Transverse colon (tissue), 3 donors: ENCODE data around the gene GLUD1.
"Not testable (repeated sequence)": the region's sequence is repeated elsewhere in the genome, so short reads cannot be mapped to it uniquely, and the experiment has no call there.

Experiments used
- CTCF ChIP-seq, 5 experiments: fragments of 200-600 bp in 3 of 5; fragments of 450-650 bp in 2 of 5; sonication (generic) in 3 of 5; IDR thresholded peaks; 1 replicate in 2 of 5; 2 replicates in 3 of 5; pipeline ENCODE4 v1.5.1; 2016 to 2017; ENCODE audit warnings: antibody characterized with exemption in 5 of 5, inconsistent platforms in 3 of 5, mild to moderate bottlenecking in 2 of 5, moderate library complexity in 1 of 5
- POLR2A ChIP-seq: fragments of 450-650 bp; IDR thresholded peaks from one replicate; pipeline ENCODE4 v1.6.1; 2016; ENCODE audit warnings: antibody characterized with exemption, mild to moderate bottlenecking, moderate library complexity

- not testable (repeated sequence) for TF ChIP-seq POLR2A; CTCF (IDR thresholded peaks at IDR 0.05)
Measured at GRCh38 chr10:87026747-87027508, 67.7 kb downstream of the GLUD1 start.
